Naive B cell (primary cell): ENCODE data around the gene HS6ST2. TPM values are rescaled to one million over a fixed set of nuclear protein-coding genes. Genes with fewer than 3 reads are reported as not detected.

Experiments
- polyA plus RNA-seq, 6 donors: library from polyadenylated mRNA; unstranded; fragments of 300-500 nt; fragmentation: Illumina TruSeq; gene quantifications; one replicate each; pipeline ENCODE4 v1.2.3, GENCODE V29; 2021; ENCODE audit warnings: low read depth in 6 of 6

Gene HS6ST2
- polyA plus RNA-seq, 6 donors from 2014 or later, result not detected

Other genes with a start within 250 kb of the HS6ST2 start
- not detected for gene USP26, start 138.5 kb upstream of the HS6ST2 start, polyA plus RNA-seq